T-helper 17 cell (primary cell): ENCODE measurements around the gene PYGB. TPM values are rescaled to one million over a fixed set of nuclear protein-coding genes. Genes with fewer than 3 reads are reported as not detected.
"Not testable (repeated sequence)": the region's sequence is repeated elsewhere in the genome, so short reads cannot be mapped to it uniquely, and the experiment has no call there.

Experiments
- ATAC-seq: fragments of 150-1000 bp; cut with Tn5 transposase; 2 replicates; pipeline ENCODE4 v1.10.0; 2021; ENCODE audit warnings: mild to moderate bottlenecking, moderate library complexity
- DNase-seq, 3 donors: peaks; one replicate each; pipeline versions ENCODE4 v3.0.0 to v3.0.0-alpha.2; 2020 to 2021
- H3K9me3 ChIP-seq: one replicate; pipeline ENCODE4 v1.7.0; 2013; ENCODE audit warnings: low read length, mild to moderate bottlenecking; ENCODE audit not compliant: control insufficient read depth, poor library complexity, severe bottlenecking
- H3K27ac Mint-ChIP-seq: one replicate; pipeline ENCODE4 v1.8.0; 2022; ENCODE audit warnings: mild to moderate bottlenecking, moderate library complexity, mixed read lengths
- H3K27me3 Mint-ChIP-seq: one replicate; pipeline ENCODE4 v1.8.0; 2022; ENCODE audit warnings: mixed read lengths
- H3K36me3 Mint-ChIP-seq: one replicate; pipeline ENCODE4 v1.8.0; 2022; ENCODE audit warnings: low read depth, mixed read lengths
- H3K4me1 Mint-ChIP-seq: one replicate; pipeline ENCODE4 v1.8.0; 2022; ENCODE audit warnings: mild to moderate bottlenecking, mixed read lengths
- H3K4me3 Mint-ChIP-seq: one replicate; pipeline ENCODE4 v1.8.0; 2022; ENCODE audit warnings: mild to moderate bottlenecking, moderate library complexity, mixed read lengths
- total RNA-seq, 4 donors: library from RNA in 2 of 4; stranded (reverse) in 2 of 4; gene quantifications; one replicate each; pipeline ENCODE4 v1.2.3 and lab custom pipeline; 2022 to 2026

Gene PYGB
- total RNA-seq, 2 donors from 2014 or later: 28.6 to 53.1 TPM

DNA sequence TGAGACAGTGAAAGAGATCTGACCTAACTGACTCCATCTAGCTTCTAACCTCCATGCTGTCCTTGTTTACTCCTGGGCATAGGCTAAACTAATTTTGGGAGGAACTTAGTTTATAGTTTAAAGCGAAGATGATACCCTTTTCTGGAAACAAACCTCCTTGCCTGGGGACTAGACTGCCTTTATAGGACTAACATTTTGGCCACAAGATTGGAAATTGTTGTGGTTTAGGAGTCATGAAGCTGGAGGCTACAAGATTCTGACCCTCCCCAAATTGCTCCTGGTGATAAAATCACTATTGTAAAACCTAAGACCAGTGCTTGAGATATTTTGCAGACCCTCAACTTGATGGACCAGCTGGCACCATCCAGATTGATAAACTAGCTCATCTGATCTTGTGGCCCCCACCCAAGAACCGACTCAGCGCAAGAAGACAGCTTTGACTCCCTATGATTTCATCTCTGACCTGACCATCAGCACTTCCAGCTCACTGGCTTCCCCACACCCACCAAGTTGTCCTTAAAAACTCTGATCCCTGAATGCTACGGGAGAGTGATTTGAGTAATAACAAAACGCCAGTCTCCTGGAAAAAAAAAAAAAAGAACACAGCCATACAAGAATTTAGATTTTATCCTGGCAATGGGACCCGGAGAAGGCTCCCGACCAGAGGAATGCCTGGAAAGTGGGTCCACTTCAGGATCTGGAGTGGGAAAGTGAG is 79.8 kb downstream of the PYGB start:
- peaks cover 15% of the 10 kb centered on the region for H3K4me1 Mint-ChIP-seq
- no peaks in the 10 kb centered on the region for H3K9me3 ChIP-seq
- ATAC-seq (no peak), DNase-seq (no peak)
- no peak overlapping the region for H3K4me3 Mint-ChIP-seq
- H3K27ac Mint-ChIP-seq: no peak overlapping the region
- H3K27me3 Mint-ChIP-seq: no peaks in the 10 kb centered on the region
- peaks cover 2% of the 10 kb centered on the region for H3K36me3 Mint-ChIP-seq

DNA sequence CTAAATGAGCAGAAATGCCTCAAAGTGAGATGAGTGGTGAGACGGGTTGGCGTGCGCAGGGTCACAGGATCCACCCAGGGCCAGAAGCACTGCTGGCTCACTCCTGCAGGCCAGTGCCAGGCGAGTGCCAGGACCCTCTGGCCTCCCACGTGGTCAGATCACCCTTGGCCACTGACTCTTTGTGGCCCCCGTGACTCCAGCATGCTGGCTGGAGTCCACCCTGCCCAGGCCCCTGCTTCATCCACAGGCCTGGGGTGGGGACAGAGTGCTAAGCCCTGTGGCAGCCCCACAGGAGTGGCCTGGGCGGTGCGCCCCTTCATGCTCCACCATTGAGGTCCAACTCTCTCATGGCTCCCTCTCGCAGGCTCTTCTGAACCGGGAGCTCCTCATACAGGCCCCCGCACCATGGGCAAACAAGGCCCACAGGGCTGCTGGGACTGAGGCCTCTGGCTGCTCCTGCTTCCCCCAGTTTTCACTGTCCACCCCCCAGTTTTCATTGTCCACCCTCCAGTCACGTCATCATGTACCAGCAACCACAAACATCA is 81.1 kb downstream of the PYGB start:
- H3K36me3 Mint-ChIP-seq: no peaks in the 10 kb centered on the region
- ATAC-seq (no peak), DNase-seq (no peak)
- no peaks in the 10 kb centered on the region for H3K27me3 Mint-ChIP-seq
- H3K4me1 Mint-ChIP-seq: peaks cover 11% of the 10 kb centered on the region
- H3K9me3 ChIP-seq: no peaks in the 10 kb centered on the region
- H3K4me3 Mint-ChIP-seq: no peak overlapping the region
- no peak overlapping the region for H3K27ac Mint-ChIP-seq

DNA sequence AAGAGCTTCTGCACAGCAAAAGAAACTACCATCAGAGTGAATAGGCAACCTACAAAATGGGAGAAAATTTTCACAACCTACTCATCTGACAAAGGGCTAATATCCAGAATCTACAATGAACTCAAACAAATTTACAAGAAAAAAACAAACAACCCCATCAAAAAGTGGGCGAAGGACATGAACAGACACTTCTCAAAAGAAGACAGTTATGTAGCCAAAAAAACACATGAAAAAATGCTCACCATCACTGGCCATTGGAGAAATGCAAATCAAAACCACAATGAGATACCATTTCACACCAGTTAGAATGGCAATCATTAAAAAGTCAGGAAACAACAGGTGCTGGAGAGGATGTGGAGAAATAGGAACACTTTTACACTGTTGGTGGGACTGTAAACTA is 87.1 kb downstream of the PYGB start:
- ATAC-seq, H3K4me3 Mint-ChIP-seq, H3K36me3 Mint-ChIP-seq, DNase-seq, H3K4me1 Mint-ChIP-seq, H3K27ac Mint-ChIP-seq, H3K27me3 Mint-ChIP-seq, H3K9me3 ChIP-seq: not testable (repeated sequence)

DNA sequence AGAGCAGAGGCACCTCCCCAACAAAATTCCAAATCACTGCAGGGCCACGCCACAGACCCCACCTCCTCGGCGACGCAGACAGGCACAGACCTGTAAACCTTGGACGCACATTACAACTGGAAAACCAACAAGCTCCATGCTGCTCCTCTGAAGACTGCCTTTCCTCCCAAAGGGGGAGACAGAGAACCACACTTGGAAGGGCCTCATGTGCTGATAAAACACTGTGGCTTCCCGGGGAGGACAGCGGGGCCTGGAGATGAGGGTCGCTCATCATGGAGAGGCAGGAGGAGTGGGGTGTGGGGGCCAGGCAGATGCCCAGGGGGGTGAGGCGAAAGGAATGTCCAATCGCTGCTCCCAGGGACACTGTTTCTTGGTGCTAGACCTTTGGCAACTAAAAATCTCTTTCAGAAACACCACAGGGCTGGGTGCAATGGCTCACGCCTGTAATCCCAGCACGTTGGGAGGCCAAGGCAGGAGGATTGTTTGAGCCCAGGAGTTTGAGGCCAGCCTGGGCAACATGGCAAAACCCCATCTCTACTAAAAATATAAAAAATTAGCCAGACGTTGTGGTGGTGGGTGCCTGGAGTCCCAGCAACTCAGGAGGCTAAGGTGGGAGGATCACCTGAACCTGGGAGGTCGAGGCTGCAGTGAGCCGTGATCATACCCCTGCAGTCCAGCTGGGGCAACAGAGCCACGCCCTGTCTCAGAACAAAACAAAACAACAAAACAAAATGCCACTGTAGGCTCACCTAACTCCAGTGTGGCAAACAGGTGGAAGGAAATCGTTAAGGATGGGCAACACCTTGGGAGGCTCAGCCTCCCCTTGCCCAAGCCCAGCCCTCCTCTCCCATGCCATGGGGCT is 88.9 kb downstream of the PYGB start:
- DNase-seq: no peak

DNA sequence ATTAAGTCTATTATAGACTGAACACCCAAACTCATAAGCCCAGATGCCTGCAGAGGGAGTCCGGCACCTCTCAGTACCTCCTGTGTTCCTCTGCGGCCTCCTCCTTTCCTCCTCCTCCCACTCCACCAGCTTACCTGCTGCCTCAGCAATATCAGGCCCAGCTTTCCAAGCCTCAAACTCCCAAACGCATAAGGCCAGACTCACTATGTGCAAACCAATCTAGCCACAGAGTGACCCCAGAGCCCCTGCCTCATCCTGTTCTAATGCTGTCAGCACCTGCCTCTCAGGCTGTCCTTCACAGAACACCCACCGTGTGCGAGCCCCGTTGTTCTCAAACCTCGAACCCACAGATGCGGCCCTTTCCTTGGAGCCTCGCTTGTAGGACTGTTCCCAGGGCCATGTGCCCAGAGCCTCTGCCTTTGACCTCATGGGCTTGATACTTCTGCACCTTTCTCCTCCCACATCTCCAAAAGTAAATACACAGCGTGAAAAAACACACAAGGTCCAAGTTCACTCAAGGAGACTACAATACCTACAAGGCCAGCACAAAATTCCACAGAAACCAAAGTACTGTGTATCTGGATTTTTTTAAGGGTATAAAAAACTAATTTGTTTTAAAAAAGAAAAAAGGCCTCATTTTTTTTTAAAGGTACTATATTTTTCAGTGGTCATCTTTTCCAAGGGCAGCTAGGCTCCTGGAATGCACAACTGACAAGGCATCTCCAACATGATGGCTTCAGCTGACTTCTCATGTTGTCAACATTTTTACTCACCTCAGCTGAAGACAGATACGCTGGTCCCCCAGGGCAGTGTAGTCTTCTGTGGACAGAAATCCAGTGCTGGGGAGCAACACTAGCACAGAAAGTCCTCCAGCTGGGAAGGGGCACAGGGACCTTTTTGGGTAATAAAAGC is 90.5 kb downstream of the PYGB start:
- Mint-ChIP-seq H3K4me3 (no peak overlapping the region), H3K27ac (peak overlapping the region; percentile 32), H3K4me1 (peaks cover 10% of the 10 kb centered on the region), H3K27me3 (no peaks in the 10 kb centered on the region), H3K36me3 (no peaks in the 10 kb centered on the region)
- no peaks in the 10 kb centered on the region for H3K9me3 ChIP-seq
- DNase-seq (no peak), ATAC-seq (no peak)

More for the DNA sequence above, 88.9 kb downstream of the PYGB start:
- Mint-ChIP-seq H3K27ac (no peak overlapping the region), H3K36me3 (no peaks in the 10 kb centered on the region), H3K4me1 (peaks cover 9% of the 10 kb centered on the region), H3K27me3 (no peaks in the 10 kb centered on the region), H3K4me3 (no peak overlapping the region)
- ATAC-seq: no peak
- H3K9me3 ChIP-seq: no peaks in the 10 kb centered on the region

DNA sequence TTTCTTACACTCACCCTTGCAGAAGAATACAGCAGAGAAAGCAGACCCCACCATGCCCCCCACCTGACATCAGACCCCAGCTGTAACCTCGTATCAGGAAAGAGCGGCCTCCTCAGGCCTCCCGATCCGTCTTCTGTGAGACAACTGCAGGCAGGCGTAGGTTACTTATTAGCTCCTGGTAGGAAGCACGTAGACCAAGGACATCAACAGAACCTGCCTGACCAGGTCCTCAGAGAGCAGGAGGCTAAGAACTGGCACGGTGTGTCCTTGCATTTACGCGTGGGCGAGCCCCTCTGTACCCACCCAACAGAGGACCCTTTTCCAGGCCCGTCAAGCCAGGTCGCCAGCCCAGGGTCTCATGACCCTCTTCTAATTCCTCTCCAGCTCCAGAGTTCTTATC is 91.7 kb downstream of the PYGB start:
- no peak overlapping the region for H3K4me3 Mint-ChIP-seq
- H3K4me1 Mint-ChIP-seq: peaks cover 16% of the 10 kb centered on the region
- no peaks in the 10 kb centered on the region for H3K9me3 ChIP-seq
- H3K27me3 Mint-ChIP-seq: no peaks in the 10 kb centered on the region
- DNase-seq (no peak), ATAC-seq (no peak)
- H3K27ac Mint-ChIP-seq: no peak overlapping the region
- peaks cover under 1% of the 10 kb centered on the region for H3K36me3 Mint-ChIP-seq

DNA sequence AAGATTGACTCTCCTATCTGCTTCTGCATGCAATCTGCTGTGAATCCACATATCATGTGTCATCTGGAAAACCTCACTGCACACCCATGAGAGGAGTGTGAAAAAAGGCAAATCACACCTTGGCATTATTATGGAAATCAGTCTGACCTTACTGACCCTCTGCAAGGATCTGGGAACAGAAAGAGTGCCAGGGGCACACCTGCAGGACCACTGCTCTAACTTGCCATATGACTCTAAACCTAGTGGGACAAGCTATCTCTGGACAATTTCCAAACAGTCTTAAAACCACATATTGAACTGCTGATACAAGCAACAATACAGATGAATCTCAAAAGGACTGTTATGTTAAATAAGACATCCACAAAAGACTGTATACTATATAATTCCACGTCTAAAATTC is 92.5 kb downstream of the PYGB start:
- Mint-ChIP-seq H3K36me3 (peaks cover 3% of the 10 kb centered on the region), H3K4me3 (no peak overlapping the region), H3K27me3 (no peaks in the 10 kb centered on the region), H3K4me1 (peaks cover 18% of the 10 kb centered on the region), H3K27ac (no peak overlapping the region)
- H3K9me3 ChIP-seq: no peaks in the 10 kb centered on the region
- no peak for ATAC-seq
- DNase-seq: no peak

DNA sequence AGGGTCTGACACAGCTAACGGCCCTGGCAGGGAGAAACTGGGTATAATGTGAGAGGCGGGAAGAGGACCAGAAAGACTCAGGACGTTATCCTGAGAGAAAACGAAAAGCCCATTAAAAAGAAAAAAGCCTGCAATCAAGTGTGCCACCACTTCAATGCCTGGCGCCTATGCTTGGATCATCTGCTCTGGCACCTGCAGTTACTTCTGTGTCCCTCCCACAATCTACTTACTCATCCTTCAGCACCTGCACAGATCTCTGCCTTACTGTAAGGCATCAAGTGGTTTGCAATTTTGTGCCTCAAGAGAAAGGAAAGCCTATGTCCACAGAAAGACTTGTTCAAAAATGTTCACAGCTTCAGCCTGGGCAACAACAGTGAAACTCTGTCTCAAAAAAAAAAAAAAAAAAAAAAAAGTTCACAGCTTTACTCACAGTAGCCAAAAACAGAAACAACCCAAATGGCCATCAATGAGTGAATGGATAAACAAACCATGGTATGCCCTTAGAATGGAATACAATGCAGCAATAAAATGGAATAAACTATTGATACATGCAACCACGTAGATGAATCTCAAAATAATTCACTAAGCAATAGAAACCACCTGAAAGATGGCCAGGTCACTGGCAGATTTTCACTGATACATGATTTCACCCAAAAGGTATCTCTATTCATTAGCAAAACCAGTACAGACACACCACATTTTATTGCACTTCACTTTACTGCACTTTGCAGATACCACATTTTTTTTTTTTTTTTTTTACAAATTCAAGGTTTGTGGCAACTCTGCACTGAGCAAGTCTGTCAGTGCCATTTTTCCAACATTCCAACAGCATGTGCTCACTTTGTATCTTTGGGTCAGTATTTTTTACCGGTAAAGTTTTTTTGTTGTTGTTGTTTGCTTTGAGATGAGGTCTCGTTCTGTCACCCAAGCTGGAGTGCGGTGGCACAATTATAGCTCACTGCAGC is 94.1 kb downstream of the PYGB start:
- peaks cover 27% of the 10 kb centered on the region for H3K4me1 Mint-ChIP-seq
- H3K4me3 Mint-ChIP-seq: no peak overlapping the region
- no peaks in the 10 kb centered on the region for H3K9me3 ChIP-seq
- no peak overlapping the region for H3K27ac Mint-ChIP-seq
- H3K27me3 Mint-ChIP-seq: no peaks in the 10 kb centered on the region
- peaks cover 3% of the 10 kb centered on the region for H3K36me3 Mint-ChIP-seq
- ATAC-seq (no peak), DNase-seq (no peak)

DNA sequence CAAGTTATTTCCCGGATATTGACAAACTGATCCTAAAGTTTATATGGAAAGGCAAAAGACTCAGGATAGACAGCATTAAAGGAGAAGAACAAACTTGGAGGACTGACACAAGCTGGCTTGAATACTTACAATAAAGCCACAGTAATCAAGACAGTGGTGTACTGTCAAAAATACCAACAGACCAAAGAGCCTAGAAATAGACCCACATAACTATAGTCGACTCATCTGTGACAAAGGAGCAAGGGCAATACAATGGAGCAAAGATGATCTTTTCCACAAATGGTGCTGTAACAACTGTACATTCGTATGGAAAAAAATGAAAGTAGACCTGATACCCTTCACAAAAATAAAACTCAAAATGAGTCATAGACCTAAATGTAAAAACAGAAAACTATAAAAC is 96.7 kb downstream of the PYGB start:
- Mint-ChIP-seq H3K36me3 (peaks cover 3% of the 10 kb centered on the region), H3K27ac (no peak overlapping the region), H3K27me3 (no peaks in the 10 kb centered on the region), H3K4me1 (peaks cover 22% of the 10 kb centered on the region), H3K4me3 (no peak overlapping the region)
- DNase-seq (no peak), ATAC-seq (no peak)
- H3K9me3 ChIP-seq: no peaks in the 10 kb centered on the region

DNA sequence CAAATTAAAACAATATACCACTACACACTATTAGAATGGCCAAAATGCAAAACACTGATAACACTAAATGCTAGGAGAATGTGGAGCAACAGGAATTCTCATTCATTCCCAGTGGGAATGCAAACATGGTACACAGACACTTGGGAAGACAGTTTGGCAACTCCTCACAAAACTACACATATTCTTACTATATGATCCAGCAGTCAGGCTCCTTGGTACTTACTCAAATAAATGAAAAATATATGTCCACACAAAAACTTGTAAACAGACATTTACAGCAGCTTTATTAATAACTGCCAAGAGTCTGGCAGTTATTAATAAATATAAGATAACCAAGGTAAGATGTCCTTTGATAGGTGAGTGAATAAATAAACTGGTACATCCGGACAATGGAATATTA is 97.8 kb downstream of the PYGB start:
- Mint-ChIP-seq H3K4me1 (peaks cover 21% of the 10 kb centered on the region), H3K4me3 (no peak overlapping the region), H3K36me3 (peaks cover 3% of the 10 kb centered on the region), H3K27me3 (no peaks in the 10 kb centered on the region), H3K27ac (no peak overlapping the region)
- DNase-seq (no peak), ATAC-seq (no peak)
- H3K9me3 ChIP-seq: no peaks in the 10 kb centered on the region

DNA sequence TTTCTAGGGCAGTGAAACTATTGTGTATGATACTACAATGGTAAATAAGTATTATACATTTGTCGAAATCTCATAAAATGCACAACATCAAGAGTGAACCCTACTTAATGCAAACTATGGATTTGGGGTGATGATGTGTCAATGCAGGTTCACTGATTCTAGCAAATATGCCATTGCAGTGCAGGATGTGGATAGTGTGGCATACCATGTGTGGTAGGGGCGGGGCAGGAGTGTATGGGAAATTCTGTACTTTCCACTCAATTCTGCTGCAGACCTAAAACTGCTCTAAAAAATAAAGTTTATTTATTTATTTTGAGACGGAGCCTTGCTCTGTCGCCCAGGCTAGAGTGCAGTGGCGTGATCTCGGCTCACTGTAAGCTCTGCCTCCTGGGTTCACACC is 98.5 kb downstream of the PYGB start:
- no peaks in the 10 kb centered on the region for H3K9me3 ChIP-seq
- Mint-ChIP-seq H3K27ac (no peak overlapping the region), H3K36me3 (peaks cover 3% of the 10 kb centered on the region), H3K27me3 (no peaks in the 10 kb centered on the region), H3K4me3 (peak overlapping the region; percentile 36), H3K4me1 (peaks cover 21% of the 10 kb centered on the region)
- no peak for ATAC-seq
- DNase-seq: no peak
